BE2C (cell line): Measurements from ENCODE around the gene RAB22A.

ENCODE experiments used
- DNase-seq: peaks from one replicate; pipeline ENCODE4 v3.0.0-alpha.2; 2020
- H3K27me3 ChIP-seq: fragments of 250-450 bp; sonication (Bioruptor Pico); 2 replicates; pipeline ENCODE4 v1.5.1; 2020; ENCODE audit warnings: mild to moderate bottlenecking
- H3K36me3 ChIP-seq: fragments of 250-450 bp; sonication (Bioruptor Pico); 2 replicates; pipeline ENCODE4 v1.5.1; 2020; ENCODE audit warnings: mild to moderate bottlenecking
- H3K4me1 ChIP-seq: fragments of 250-450 bp; sonication (Bioruptor Pico); 2 replicates; pipeline ENCODE4 v1.5.1; 2020
- H3K4me3 ChIP-seq: 2 replicates; pipeline ENCODE4 v1.5.1; 2011; ENCODE audit warnings: low read depth, low read length
- H3K9me3 ChIP-seq: fragments of 250-450 bp; sonication (Bioruptor Pico); 2 replicates; pipeline ENCODE4 v1.5.1; 2020
- TF ChIP-seq, protein P1 (sequence below): IDR thresholded peaks from 2 replicates; pipeline ENCODE4 v1.5.1; 2012; ENCODE audit warnings: mild to moderate bottlenecking, low read depth, low read length

RAB22A gene

DNA sequence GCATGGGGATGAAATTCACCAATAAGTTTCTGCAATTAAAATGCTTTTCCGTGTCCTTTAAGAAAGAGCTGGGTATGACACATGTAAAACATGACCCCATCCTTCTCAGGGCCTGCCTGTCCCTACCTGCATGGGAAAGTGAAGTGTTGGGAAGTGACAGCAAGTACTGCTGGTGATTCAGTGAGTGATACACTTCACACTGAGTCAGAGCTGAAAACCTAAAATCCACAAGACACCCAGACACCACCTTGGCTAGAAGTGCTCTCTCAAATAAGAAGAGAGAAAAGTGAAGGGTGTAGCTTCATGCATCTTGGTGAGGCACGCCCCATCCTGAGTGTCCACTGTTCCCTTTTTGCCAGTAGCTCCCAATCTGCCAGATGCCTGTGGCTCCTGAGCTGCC is 3.3 kb downstream of the RAB22A start:
- Histone ChIP-seq H3K36me3 (peaks cover 34% of the 10 kb centered on the region), H3K4me1 (peaks cover 3% of the 10 kb centered on the region; the same call in 1 of the 2 replicates), H3K27me3 (no peaks in the 10 kb centered on the region), H3K4me3 (no peak overlapping the region), H3K9me3 (no peaks in the 10 kb centered on the region)
- DNase-seq, result no peak
- TF ChIP-seq, protein P1, sequence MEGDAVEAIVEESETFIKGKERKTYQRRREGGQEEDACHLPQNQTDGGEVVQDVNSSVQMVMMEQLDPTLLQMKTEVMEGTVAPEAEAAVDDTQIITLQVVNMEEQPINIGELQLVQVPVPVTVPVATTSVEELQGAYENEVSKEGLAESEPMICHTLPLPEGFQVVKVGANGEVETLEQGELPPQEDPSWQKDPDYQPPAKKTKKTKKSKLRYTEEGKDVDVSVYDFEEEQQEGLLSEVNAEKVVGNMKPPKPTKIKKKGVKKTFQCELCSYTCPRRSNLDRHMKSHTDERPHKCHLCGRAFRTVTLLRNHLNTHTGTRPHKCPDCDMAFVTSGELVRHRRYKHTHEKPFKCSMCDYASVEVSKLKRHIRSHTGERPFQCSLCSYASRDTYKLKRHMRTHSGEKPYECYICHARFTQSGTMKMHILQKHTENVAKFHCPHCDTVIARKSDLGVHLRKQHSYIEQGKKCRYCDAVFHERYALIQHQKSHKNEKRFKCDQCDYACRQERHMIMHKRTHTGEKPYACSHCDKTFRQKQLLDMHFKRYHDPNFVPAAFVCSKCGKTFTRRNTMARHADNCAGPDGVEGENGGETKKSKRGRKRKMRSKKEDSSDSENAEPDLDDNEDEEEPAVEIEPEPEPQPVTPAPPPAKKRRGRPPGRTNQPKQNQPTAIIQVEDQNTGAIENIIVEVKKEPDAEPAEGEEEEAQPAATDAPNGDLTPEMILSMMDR, result no peak

DNA sequence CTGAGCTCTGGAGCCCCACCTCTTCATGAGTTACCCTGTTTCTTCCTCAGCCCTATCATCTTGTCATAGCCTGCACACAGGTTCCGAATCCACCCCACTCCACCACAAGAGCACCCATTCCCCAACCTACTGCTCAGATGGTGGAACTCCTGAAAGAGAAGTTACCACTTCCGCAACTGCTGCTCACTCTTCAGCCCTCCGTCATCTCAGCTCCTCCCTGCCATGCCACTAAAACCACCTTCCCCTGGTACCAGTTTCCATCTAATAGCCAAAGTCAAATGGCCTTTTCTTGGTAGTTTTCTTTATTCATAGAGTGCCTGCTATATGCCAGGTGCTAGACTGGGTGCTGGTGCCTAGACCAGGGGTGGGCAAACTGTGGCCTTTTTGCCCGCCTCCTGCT is 3.9 kb downstream of the RAB22A start:
- Histone ChIP-seq H3K27me3 (no peaks in the 10 kb centered on the region), H3K4me1 (peaks cover 3% of the 10 kb centered on the region; the same call in 1 of the 2 replicates), H3K36me3 (peaks cover 34% of the 10 kb centered on the region), H3K4me3 (no peak overlapping the region), H3K9me3 (no peaks in the 10 kb centered on the region)
- DNase-seq, result no peak
- TF ChIP-seq, protein P1, result no peak

DNA sequence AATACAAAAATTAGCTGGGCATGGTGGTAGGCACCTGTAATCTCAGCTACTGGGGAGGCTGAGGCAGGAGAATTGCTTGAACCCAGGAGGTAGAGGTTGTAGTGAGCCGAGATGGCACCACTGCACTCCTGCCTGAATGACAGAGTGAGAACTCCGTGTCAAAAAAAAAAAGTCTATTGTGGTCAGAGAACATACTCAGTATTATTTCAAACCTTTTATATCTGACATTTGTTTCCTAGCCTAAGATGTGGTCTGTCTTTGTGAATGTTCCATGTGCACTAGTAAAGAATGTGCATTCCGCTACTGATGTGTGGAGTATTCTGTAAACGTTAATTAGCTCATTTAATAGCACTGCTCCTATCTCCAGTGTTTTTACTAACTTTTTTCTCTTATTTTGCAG is 11.7 kb downstream of the RAB22A start:
- Histone ChIP-seq H3K27me3 (no peaks in the 10 kb centered on the region), H3K4me1 (peaks cover 11% of the 10 kb centered on the region), H3K4me3 (no peak overlapping the region), H3K9me3 (no peaks in the 10 kb centered on the region), H3K36me3 (peaks cover 8% of the 10 kb centered on the region)
- TF ChIP-seq, protein P1, result no peak
- no peak for DNase-seq

DNA sequence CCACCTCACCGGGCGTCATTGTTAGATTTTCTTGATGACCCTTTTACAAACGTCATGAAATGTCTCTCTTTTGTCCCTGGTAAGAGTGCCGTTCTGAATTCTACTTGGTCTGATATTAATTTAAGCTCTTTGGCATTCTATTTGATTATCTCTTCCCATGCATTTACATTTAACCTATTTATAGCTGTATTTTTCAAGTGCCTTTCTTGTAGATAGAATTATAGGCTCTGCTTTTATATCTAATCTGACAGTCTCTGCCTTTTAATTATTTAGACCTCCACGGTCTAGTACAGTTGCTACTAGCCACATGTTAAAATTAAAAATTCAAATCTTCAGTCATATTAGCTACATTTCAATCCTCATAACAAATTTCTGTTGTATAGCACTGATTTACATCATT is 12.6 kb downstream of the RAB22A start:
- Histone ChIP-seq H3K27me3 (no peaks in the 10 kb centered on the region), H3K9me3 (no peaks in the 10 kb centered on the region), H3K36me3 (peaks cover under 1% of the 10 kb centered on the region; the same call in 1 of the 2 replicates), H3K4me3 (no peak overlapping the region), H3K4me1 (peaks cover 11% of the 10 kb centered on the region)
- DNase-seq, result no peak
- TF ChIP-seq, protein P1, result no peak

DNA sequence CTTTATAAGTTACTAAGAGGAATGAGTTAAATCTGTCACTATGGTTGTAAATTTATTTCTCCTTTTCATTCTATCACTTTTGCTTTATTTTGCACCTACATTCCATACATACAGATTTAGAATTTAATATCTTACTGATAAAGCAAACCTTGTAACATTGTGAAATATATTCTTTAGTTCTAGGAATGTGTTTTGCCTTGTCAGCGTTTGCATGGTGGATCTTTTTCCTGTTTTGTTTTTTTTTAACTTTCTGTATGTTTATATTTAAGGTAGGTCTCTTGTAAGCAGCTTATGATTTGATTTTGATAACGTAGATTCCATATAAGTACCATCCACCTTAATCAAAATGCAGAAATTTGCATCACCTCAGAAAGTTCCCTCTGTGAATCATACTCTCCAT is 16.4 kb downstream of the RAB22A start:
- peaks cover 11% of the 10 kb centered on the region for H3K4me1 ChIP-seq
- H3K27me3 ChIP-seq, result no peaks in the 10 kb centered on the region
- H3K4me3 ChIP-seq, result no peak overlapping the region
- no peaks in the 10 kb centered on the region for H3K9me3 ChIP-seq
- H3K36me3 ChIP-seq, result no peaks in the 10 kb centered on the region
- no peak for DNase-seq
- TF ChIP-seq, protein P1, result no peak

DNA sequence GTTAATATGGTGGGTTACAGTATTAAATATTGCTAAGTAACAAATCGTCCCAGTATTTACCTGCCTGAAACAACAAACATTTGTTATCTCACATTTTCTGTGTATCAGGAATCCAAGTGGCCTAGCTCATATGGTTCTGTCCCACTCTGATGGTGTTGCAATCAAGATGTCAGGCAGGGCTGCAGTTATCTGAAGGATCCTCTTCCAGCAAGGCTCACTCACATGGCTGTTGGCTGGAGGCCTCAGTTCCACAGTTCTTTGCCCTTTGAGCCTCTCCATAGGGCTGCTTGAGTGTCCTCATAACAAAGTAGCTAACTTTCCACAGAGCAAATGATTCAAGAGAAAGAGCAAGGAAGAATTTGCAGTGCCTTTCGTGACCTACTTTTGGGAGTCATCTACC is 17.7 kb downstream of the RAB22A start:
- TF ChIP-seq, protein P1, result no peak
- H3K9me3 ChIP-seq, result no peaks in the 10 kb centered on the region
- no peak for DNase-seq
- no peaks in the 10 kb centered on the region for H3K27me3 ChIP-seq
- H3K4me3 ChIP-seq, result no peak overlapping the region
- H3K4me1 ChIP-seq, result peaks cover 6% of the 10 kb centered on the region
- H3K36me3 ChIP-seq, result no peaks in the 10 kb centered on the region
